A549 (cell line): Measurements from ENCODE around the gene CHMP3.
"Not testable (repeated sequence)": the region's sequence is repeated elsewhere in the genome, so short reads cannot be mapped to it uniquely, and the experiment has no call there.

Source experiments
- BHLHE40 ChIP-seq: IDR thresholded peaks from 2 replicates; pipeline ENCODE4 v1.6.1; 2012; ENCODE audit warnings: low read depth, low read length, inconsistent platforms
- CTCF ChIP-seq: fragments of >200 bp; sonication (Bioruptor Twin); formaldehyde crosslinking; IDR thresholded peaks from 3 replicates; pipeline ENCODE4 v1.5.1; 2016

GRCh38 chr2:86549963-86550725 lies 13.1 kb downstream of the CHMP3 start:
- TF ChIP-seq CTCF, BHLHE40: not testable (repeated sequence)
